Transverse colon (tissue), 4 donors: ENCODE results near the gene TRIM31. TPM values are rescaled to one million over a fixed set of nuclear protein-coding genes. Genes with fewer than 3 reads are reported as not detected.

Experiments
- DNase-seq: peaks from one replicate; pipeline ENCODE4 v3.0.0-alpha.2; 2019
- H3K27ac ChIP-seq, 4 donors: fragments of 200-600 bp; sonication (generic); 2 replicates each; pipeline ENCODE4 v1.5.1; 2016 to 2018; ENCODE audit warnings: inconsistent platforms in 4 of 4
- H3K27me3 ChIP-seq: fragments of 200-600 bp; sonication (generic); 2 replicates; pipeline ENCODE4 v1.5.1; 2017; ENCODE audit warnings: inconsistent platforms
- H3K36me3 ChIP-seq, 4 donors: fragments of 200-600 bp; sonication (generic); 2 replicates each; pipeline ENCODE4 v1.5.1; 2017 to 2019; ENCODE audit warnings: inconsistent platforms in 4 of 4
- H3K4me1 ChIP-seq, 4 donors: fragments of 200-600 bp; sonication (generic); 2 replicates each; pipeline ENCODE4 v1.5.1; 2017 to 2020; ENCODE audit warnings: inconsistent platforms in 4 of 4
- H3K4me3 ChIP-seq, 4 donors: fragments of 200-600 bp; sonication (generic); 1 replicate in 1 of 4; 2 replicates in 3 of 4; pipeline versions ENCODE4 v1.5.1 to v1.6.1; 2017 to 2019; ENCODE audit warnings: inconsistent platforms in 4 of 4
- H3K9me3 ChIP-seq, 2 donors: fragments of 200-600 bp; sonication (generic); 2 replicates each; pipeline ENCODE4 v1.5.1; 2017 to 2019; ENCODE audit warnings: inconsistent platforms in 2 of 2
- EP300 ChIP-seq: sonication (generic); formaldehyde crosslinking; IDR thresholded peaks from one replicate; pipeline ENCODE4 v1.6.1; 2017; ENCODE audit warnings: antibody characterized with exemption, low read depth
- POLR2A ChIP-seq: fragments of 450-650 bp; IDR thresholded peaks from one replicate; pipeline ENCODE4 v1.6.1; 2016; ENCODE audit warnings: antibody characterized with exemption, mild to moderate bottlenecking, moderate library complexity
- POLR2AphosphoS5 ChIP-seq, 3 donors: sonication (generic); formaldehyde crosslinking; IDR thresholded peaks; one replicate each; pipeline ENCODE4 v1.6.1; 2016; ENCODE audit warnings: antibody characterized with exemption in 3 of 3
- WGBS, 2 donors: methylation state at CpG; one replicate each; pipeline ENCODE4 v1.1.5; 2018; ENCODE audit warnings: low coverage in 1 of 2; 5-methylcytosine and 5-hydroxymethylcytosine counted together
- in situ Hi-C, 4 donors: fragments of 200-750 bp; cut with MboI; loops; one replicate each; pipeline versions ENCODE4 v1.15.0 to v1.15.1; 2017; ENCODE audit warnings: low sequenced_read_pairs in 3 of 4, low pct_ligation_motif_present in 1 of 4, low pct_unique_long_range_greater_than_20kb in 1 of 4
- intact Hi-C: fragments of 100-400 bp; cut with DNase I; formaldehyde crosslinking; loops from one replicate; pipeline ENCODE4 v1.15.1; 2023; ENCODE audit warnings: low total_unique reads
- total RNA-seq, 4 donors: library from RNA; depleted of rRNA; stranded (reverse); fragments of >200 nt; gene quantifications; one replicate each; pipeline ENCODE4 v1.1.0, GENCODE V29; 2016
- TF ChIP-seq, protein P1 (sequence below), 5 experiments: fragments of 200-600 bp in 3 of 5; fragments of 450-650 bp in 2 of 5; sonication (generic) in 3 of 5; IDR thresholded peaks; 1 replicate in 2 of 5; 2 replicates in 3 of 5; pipeline ENCODE4 v1.5.1; 2016 to 2017; ENCODE audit warnings: antibody characterized with exemption in 5 of 5, inconsistent platforms in 3 of 5, mild to moderate bottlenecking in 2 of 5, moderate library complexity in 1 of 5

TRIM31 gene
- total RNA-seq, 4 donors from 2014 or later = 3.4 to 221 (median 151) TPM

DNA sequence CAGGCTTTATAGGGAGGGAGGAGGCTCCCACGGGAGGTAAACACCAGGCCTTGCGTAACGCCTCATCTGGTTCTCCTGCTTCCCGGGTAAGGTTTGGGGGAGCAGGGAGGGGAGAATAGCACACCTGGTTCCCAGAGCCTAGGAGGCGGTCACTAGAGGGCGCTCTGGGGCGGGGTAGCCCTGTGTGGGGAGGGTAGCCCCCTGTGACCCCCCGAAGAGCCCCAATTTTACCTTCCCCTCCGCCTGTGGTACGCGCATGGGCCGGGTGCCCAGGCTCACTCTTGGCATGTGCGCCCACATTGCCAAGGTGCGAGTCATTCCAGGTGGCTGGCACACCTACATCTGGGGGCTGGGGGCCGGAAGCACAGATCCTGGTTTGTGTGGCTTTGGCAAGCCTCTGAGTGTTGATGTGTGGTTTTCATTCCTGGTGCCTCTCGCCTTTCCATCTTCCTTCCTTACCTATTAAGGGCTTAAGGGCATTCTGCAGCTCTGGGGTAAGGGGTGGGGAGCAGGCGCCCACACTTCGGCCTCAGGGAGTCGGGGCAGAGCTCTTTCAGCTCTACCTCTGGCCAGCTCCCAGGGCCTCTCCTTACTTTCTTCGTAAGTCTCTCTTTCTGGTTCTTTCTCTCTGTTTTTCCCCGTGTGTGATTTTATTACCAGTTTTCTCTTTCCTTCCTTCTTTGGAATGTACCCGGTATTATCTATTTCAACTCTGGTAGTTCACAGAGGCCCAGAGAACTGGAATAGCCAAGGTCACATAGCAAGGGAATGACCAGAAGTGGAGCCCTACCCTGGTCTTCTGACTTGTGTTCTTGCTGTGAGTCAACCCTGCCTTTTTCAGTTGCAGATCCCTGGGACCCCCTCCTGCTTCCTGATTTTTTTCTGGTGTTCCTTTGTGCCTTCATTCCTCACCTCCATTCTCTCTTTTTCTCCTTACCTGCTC lies 36.8 kb downstream of the TRIM31 start:
- Histone ChIP-seq H3K4me1 (peaks cover 12 to 32% (median 26%) of the 10 kb centered on the region in 4 donors), H3K27ac (no peak overlapping the region), H3K36me3 (no peaks in the 10 kb centered on the region), H3K27me3 (peaks cover 88% of the 10 kb centered on the region), H3K4me3 (peak overlapping the region in 1 of 4 donors; percentile 33), H3K9me3 (no peaks in the 10 kb centered on the region)
- DNase-seq = peak; percentile 42
- no peak for TF ChIP-seq POLR2AphosphoS5 (IDR thresholded peaks at IDR 0.05)
- TF ChIP-seq, protein P1, sequence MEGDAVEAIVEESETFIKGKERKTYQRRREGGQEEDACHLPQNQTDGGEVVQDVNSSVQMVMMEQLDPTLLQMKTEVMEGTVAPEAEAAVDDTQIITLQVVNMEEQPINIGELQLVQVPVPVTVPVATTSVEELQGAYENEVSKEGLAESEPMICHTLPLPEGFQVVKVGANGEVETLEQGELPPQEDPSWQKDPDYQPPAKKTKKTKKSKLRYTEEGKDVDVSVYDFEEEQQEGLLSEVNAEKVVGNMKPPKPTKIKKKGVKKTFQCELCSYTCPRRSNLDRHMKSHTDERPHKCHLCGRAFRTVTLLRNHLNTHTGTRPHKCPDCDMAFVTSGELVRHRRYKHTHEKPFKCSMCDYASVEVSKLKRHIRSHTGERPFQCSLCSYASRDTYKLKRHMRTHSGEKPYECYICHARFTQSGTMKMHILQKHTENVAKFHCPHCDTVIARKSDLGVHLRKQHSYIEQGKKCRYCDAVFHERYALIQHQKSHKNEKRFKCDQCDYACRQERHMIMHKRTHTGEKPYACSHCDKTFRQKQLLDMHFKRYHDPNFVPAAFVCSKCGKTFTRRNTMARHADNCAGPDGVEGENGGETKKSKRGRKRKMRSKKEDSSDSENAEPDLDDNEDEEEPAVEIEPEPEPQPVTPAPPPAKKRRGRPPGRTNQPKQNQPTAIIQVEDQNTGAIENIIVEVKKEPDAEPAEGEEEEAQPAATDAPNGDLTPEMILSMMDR (IDR thresholded peaks at IDR 0.05) = peak in 4 of 5 experiments; percentile 9 to 33 (median 25)
- no peak for TF ChIP-seq POLR2A
- intact Hi-C loops (no loop called here), in situ Hi-C loops (no loop called here)
- 38 to 56% methylated on average over 6 to 18 of the region's 22 CpGs for WGBS, 2 donors

DNA sequence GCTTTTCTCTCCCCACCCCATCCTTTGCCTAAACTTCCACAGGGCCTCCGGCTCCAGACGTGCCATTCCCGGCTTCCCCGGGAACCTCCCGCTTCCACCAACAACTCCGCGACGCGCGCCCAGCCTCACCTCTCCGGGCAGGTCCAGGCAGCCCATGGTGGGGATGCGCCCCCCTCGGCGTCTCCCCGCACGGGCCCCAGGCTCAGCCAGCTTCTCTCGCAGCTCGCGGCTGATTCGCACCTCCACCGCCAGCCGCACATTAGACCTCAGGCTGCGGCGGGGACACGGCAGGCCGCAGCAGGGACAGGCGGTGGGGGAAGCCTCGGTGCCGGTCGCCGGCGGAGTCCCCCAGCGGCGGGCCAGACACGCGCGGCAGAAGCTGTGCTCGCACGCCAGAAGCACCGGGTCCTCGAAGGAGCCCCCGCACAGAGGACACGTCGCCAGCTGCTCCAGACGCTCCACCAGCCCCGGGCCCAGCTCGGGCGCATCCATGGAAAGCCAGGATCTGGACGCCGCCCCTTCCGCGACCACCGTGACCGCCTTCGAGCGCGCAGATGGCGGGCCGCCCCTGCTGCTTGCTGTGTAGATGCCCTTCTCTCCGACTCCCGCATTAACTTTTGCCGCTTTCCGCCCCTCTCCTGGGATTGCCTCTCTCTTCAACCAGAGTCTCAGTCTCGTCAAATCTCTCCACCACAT lies 37.6 kb downstream of the TRIM31 start, which contains the start of gene RNF39:
Gene RNF39, minus strand, starts transcription at position 676 of the 696 bp plus-strand sequence. Its CDS starts 184 bp downstream, at position 492.
- Histone ChIP-seq H3K36me3 (no peaks in the 10 kb centered on the region), H3K27me3 (peaks cover 95% of the 10 kb centered on the region), H3K4me1 (peaks cover 12 to 35% (median 29%) of the 10 kb centered on the region in 4 donors), H3K4me3 (peak within 1 kb of the TSS in 2 of 4 donors; percentile 25 to 33), H3K9me3 (no peaks in the 10 kb centered on the region), H3K27ac (no peak within 1 kb of the TSS)
- intact Hi-C loops = no loop called here
- no peak for DNase-seq
- TF ChIP-seq POLR2A (no peak), EP300 (no peak), POLR2AphosphoS5 (IDR thresholded peaks at IDR 0.05) (no peak)
- TF ChIP-seq, protein P1 (IDR thresholded peaks at IDR 0.05) = no peak
- WGBS, 2 donors = 3 to 10% methylated on average over 2 to 52 of the region's 64 CpGs
- in situ Hi-C loops = no loop called here

- TF ChIP-seq POLR2AphosphoS5 (IDR thresholded peaks at IDR 0.05) (no peak), POLR2A (no peak), EP300 (no peak)
- TF ChIP-seq, protein P1 (IDR thresholded peaks at IDR 0.05) = no peak
- Histone ChIP-seq H3K4me1 (peaks cover 12 to 35% (median 29%) of the 10 kb centered on the region in 4 donors), H3K27ac (no peak overlapping the region), H3K9me3 (no peaks in the 10 kb centered on the region), H3K4me3 (peak overlapping the region in 2 of 4 donors; percentile 25 to 33), H3K27me3 (peaks cover 88% of the 10 kb centered on the region), H3K36me3 (peaks cover 0 to under 1% (median 0%) of the 10 kb centered on the region in 4 donors)
- 5 to 9% methylated on average over 21 to 37 of the region's 37 CpGs for whole genome bisulfite sequencing, 2 donors
- in situ Hi-C loops (no loop called here), intact Hi-C loops (no loop called here)
- no peak for DNase-seq
Observed at GRCh38 chr6:30074331-30075093, 38.4 kb downstream of the TRIM31 start.
